Measurements from ENCODE around the gene AKNAD1. TPM values are rescaled to one million over a fixed set of nuclear protein-coding genes. Genes with fewer than 3 reads are reported as not detected.

AKNAD1 gene
- total and polyA plus RNA-seq, 10 of the 15 experiments (the other 5 are each of a cell fraction or from before 2014, with no cell fraction given): 0.05 to 0.13 (median 0.10) TPM; not detected in 7

DNA sequence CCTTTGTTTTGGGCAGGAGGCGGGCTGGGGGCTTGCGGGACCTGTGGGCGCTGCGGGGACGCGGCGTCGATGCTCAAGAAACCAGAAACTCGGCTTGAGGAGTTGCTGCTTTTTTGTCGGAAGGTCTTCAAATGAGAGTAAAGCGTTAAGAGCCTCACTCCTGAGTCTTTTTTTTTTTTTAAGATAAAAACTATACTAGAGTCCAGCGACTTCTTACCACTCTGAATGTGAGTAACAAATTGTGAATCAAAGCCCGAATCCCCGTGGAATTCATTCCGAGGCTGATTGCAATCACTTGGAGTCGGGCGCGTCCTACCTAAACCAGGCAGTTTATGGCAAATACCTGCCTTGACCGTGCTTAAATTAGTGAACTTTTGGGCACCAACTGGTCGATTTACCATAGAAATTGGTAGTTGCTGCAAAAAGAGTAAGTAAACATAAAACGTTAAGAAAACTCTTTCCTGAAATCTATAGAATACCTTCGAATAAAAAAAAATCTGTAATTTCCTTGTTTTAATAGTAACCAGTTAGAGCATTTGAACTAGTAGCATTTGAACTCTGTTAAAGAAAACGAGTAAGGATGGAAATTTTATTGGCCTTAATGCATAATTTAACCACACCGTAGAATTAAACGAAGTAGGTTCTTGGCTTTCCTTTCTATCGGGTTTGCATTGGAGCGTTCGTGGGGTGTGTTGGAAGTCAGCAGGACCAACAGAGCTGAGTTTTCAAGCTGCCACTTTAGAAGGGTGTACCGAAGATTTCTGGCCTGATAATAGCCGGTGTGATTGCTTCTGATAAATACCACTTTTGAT, 20.7 kb upstream of the AKNAD1 start:
- WGBS (ENCODE audit: insufficient coverage, insufficient replicate concordance, low lambda C conversion rate, missing lambda C conversion rate): 7% methylated on average over 30 of the region's 30 CpGs
- no peak for FAIRE-seq
- intact Hi-C loops (cut with micrococcal nuclease; ENCODE audit: unreplicated experiment): loop anchor here (5.0 kb wide), 2 partner anchors 50 to 120 kb away; no protein-coding TSS in a partner anchor

More for the DNA sequence above, 20.7 kb upstream of the AKNAD1 start:
- Histone ChIP-seq H3K27me3 (replicated peaks in 1 of 2; ENCODE audit: control insufficient read depth in 2 of 2, insufficient read depth in 2 of 2, low read length in 1 of 2) (no peaks in the 10 kb centered on the region), H3K36me3 (ENCODE audit: control insufficient read depth in 2 of 2, insufficient read depth in 2 of 2, low read length in 1 of 2) (no peaks in the 10 kb centered on the region), H3K79me2 (ENCODE audit: control insufficient read depth, insufficient read depth, low read length) (peaks cover 12% of the 10 kb centered on the region), H2AFZ (ENCODE audit: control insufficient read depth, low read depth, low read length) (peak overlapping the region; percentile 79), H3K9ac (ENCODE audit: control insufficient read depth, insufficient read depth, low read length) (peak overlapping the region; percentile 79), H3K9me3 (replicated peaks; ENCODE audit: control insufficient read depth, insufficient read depth, low read length) (no peaks in the 10 kb centered on the region), H4K20me1 (ENCODE audit: control insufficient read depth, insufficient read depth) (no peaks in the 10 kb centered on the region), H3K4me1 (ENCODE audit: control insufficient read depth, insufficient read depth, low read length) (no peaks in the 10 kb centered on the region), H3K27ac (ENCODE audit: control insufficient read depth, insufficient read depth) (peak overlapping the region; percentile 61), H3K4me3 (peak overlapping the region; percentile 73), H3K4me2 (ENCODE audit: control insufficient read depth, insufficient read depth) (peak overlapping the region; percentile 91)
- ChIA-PET CTCF (interaction anchor here (0.6 to 1.2 kb wide), 2 partner anchors 18 to 20 kb away, joined by 3 to 4 read pairs; no protein-coding TSS in a partner anchor), RAD21 (ENCODE audit: unreplicated experiment) (interaction anchor here (0.6 to 1.8 kb wide), 5 partner anchors 8 to 185 kb away, joined by 3 to 4 read pairs (median 4); partner anchors contain the start of gene PRPF38B), POLR2A (interaction anchor here (0.7 kb wide), 1 partner anchor 14 kb away, joined by 3 read pairs; no protein-coding TSS in a partner anchor), SMC1A (ENCODE audit: uncharacterized antibody, unreplicated experiment) (interaction anchor here (1.0 to 1.3 kb wide), 2 partner anchors 20 kb away, joined by 3 read pairs; no protein-coding TSS in a partner anchor)
- ATAC-seq (peak; percentile 7; the same call in 2 of the 3 replicates), DNase-seq (ENCODE audit: low read depth, low spot score) (no peak)
- TF ChIP-seq RUNX3 (IDR thresholded peaks at IDR 0.05; ENCODE audit: low read length): peak; percentile 47
- no peak for TF ChIP-seq DPF2 (IDR thresholded peaks at IDR 0.05)
- no peak for TF ChIP-seq BCL11A (IDR thresholded peaks at IDR 0.05; ENCODE audit: low read depth, low read length)
- TF ChIP-seq, protein P1, sequence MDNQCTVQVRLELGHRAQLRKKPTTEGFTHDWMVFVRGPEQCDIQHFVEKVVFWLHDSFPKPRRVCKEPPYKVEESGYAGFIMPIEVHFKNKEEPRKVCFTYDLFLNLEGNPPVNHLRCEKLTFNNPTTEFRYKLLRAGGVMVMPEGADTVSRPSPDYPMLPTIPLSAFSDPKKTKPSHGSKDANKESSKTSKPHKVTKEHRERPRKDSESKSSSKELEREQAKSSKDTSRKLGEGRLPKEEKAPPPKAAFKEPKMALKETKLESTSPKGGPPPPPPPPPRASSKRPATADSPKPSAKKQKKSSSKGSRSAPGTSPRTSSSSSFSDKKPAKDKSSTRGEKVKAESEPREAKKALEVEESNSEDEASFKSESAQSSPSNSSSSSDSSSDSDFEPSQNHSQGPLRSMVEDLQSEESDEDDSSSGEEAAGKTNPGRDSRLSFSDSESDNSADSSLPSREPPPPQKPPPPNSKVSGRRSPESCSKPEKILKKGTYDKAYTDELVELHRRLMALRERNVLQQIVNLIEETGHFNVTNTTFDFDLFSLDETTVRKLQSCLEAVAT (IDR thresholded peaks at IDR 0.05): 0 out of 2 replicates have a peak, but pooled peaks have one; percentile 26
- TF ChIP-seq IKZF1 (conservative IDR thresholded peaks at IDR 0.05): peak; percentile 29; the same call in 1 of the 2 replicates
- TF ChIP-seq SIN3A (IDR thresholded peaks at IDR 0.05; ENCODE audit: low read depth, low read length): peak; percentile 12; the same call in 1 of the 2 replicates
- no peak for TF ChIP-seq SMAD1 (IDR thresholded peaks at IDR 0.05; ENCODE audit: low read depth, partially characterized antibody)
- in situ Hi-C loops (cut with MboI): no loop called here
- TSS peak; percentile 74 for BruUV-seq (replicated peaks)

All from GM12878 (cell line).